Embryonic facial prominence (tissue), 1 donor: ENCODE measurements around the gene OLFM4.

ENCODE experiments used
- DNase-seq: peaks from one replicate; pipeline ENCODE4 v3.0.0-alpha.2; 2016; ENCODE audit errors: extremely low spot score

The OLFM4 gene

DNA sequence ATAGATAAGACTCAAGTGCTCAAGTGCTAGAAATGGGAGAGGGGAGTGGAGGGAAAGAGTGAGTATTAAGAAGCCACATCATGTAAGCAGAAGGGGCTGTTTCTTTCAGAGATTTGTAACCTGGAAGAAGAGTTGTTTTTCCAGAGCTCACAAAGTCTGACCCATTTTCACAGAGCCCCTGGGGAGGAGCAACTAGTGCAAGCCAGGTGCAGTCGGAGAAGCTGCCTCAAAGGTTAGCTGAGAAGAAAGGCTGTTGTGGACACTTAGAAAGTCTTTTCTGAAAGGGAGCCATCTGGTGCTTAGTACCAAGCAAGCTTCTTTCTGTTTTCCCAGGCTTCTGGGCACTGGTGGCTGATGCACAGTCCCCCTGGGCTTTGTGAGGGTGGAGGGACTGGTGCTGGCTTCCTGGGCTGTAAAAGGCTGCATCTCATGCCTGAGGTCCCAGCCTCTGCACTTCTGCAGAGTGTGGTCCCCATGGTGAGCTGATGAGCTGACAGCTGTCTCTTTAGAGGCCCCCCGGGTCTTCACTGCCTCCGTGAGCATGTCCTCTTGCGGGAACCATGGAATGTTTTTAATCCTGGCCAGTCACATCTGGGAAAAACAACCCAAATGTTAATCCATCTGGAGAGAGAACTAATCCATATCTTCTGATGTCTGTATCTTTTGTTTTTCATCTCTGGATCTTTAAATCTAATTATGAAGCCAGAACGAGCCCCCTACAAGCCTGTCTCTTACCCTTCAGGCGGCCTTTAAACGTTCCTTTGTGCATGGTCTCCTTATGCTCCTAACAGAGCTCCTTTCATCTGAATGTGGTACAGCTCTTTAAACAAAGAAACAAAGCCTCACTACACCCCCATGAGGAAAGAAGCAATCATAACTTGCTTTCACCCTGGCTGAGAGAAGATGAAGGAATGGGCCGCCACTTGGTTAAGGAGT is 40.2 kb downstream of the OLFM4 start:
- DNase-seq: peak; percentile 15

DNA sequence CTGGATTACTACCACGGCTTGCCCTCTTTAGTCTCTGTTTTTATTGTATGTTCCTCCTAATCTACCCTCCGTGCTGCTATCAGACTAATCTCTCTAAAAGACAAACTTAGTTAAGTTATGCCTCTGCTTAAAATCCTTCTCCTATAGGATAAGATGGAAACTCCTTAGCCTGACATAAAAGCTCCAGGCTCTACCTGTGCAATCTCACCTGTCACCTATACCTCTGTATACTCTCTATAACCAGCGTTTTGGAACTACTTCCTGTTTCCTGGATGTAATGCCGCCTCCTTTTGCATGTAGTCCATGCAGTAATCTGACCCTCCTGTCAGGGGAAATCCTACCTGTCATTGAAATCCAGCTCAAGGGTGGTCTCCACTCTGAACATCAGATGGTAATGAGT is 41.2 kb downstream of the OLFM4 start:
- DNase-seq: no peak

DNA sequence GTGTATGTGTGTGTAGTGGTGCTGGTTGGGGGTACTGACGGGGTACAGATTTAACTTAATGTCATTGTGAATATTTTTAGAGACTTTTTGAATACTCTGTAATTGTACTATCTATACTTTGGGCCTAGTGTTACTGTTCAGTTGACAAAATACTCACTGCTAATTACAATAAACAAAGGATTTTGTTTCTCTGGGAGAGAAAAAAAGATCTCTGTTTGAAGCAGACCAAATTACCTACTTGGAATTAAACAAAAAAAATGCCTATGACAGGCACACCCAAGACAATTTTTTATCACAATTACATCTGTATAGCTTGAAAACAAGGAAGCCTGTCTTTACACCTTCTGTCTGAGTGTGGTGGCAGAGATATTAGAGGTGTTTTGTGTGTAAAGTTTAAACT is 45.1 kb downstream of the OLFM4 start:
- no peak for DNase-seq

DNA sequence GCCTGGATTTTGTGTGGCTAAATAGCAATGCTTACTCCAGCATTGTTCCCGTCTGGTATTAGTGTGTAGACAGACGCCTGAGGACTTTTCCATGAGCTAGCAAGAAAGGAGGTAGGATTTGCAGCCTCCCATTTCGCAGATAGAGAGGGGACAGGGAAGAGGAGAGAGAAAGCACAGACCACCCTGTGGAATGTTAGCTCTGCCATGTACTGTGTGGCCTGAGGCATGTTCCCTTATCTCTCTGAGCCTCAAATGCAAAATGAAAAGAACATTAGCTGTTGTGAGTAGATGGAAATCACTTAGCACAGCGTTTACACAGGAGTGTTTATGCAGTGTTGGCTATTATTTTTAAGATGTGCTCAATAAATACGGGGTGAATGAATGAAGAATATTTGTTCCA is 45.5 kb downstream of the OLFM4 start:
- no peak for DNase-seq

DNA sequence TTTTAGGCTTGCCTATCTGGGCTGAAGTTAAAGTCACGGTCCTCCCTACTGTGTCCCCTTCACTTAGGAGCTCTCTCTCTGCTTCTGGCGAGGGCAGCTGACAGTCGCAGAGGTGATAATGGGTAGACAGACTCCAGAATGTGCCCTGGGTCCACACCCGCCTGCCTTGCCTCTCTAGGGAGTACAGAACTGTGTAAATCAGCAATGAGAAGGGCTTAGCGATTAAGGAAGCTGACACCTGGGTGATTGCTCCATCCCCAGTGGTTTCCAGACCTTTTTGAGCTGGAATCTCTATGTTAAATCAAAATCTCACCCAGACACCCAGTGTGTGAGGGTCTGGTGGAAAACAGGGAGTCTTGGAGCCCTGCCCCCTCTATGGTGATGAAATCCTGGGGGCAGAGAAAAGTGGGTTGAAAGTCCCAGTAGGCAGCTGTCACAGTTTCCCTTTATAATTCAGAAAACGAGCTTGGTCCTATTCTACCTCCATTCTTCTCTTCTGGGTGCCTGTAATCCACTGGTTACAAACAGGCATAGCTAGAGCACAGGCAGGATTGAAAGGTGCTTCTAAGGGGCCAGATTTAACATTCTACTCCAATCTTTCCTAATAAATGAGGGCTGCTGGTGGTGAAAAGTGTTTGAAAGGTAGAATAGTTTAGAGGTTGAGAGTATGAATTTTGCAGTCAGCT is 46.9 kb downstream of the OLFM4 start:
- DNase-seq: no peak

DNA sequence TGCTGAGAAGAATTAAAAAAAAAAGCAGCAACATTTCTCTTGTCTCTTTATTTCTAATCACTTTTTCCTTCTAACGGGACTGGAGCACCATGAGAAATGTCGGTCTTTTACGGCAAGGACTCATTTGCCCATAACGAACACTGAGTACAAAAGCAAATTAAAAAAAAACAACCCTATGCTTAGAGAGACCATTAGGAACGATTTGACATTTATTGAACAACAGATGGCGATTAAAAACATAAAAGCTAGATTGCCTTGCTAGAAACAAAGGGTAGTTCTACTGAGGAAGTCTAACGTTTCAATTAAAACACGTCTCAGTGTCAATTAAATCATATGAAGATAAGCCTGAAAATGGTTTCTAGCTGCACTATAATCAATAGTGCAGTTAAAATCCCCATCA is 51.1 kb downstream of the OLFM4 start:
- DNase-seq: no peak

DNA sequence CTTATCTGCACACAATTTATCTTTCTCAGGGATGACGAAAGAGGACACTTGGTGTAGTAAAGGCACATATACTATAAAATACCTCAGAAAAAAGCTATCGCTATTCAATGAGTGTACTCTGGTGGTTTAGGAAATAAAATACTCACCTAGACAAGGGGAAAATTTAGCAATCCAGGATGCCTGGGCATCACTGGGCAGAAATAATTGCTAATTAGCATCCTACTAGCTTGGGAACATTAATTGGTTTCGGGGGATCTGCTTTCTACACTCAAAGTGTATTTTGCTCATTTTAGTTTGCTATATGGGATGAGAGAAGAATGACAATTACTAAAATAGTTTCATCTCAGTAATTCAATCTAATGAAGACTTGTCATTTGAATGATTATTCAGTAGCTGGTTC is 60.3 kb downstream of the OLFM4 start:
- no peak for DNase-seq

DNA sequence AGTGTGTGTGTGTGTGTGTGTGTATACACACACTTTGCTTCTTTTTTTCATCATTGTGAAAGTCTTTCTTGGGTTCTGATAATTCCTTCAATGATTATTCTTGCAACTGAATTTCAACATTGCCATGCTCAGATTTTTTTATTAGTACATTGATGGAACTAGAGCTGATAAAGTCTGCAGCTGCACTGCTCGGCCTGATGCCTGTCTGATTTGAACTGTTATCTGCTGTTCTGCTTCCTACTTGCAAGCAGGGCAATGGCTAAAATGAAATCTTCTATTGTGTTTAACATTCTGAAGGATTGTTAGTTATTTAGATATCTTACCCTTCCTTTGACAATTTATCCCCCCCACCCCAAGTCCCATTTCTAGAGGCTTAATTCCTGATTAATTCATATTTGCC is 61.3 kb downstream of the OLFM4 start:
- DNase-seq: no peak

DNA sequence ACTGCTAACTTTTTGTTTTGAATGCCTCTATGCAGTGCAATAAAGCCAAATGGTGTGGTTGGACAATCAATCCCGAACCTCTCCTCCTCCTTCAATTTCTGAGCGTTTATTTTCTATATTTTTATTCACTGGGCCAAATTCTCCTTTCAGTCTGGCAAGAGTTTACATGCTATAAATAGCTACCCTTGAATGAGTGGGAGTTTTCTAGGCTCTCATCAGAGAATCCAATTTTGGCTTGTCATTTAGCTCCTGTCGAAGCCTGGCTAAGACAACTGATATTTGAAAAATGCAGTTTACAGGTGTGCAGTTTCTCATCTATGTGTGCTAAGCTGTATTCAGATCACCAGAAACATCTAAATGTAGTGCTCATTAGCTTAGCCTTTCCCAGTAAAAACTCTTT is 61.8 kb downstream of the OLFM4 start:
- DNase-seq: no peak

DNA sequence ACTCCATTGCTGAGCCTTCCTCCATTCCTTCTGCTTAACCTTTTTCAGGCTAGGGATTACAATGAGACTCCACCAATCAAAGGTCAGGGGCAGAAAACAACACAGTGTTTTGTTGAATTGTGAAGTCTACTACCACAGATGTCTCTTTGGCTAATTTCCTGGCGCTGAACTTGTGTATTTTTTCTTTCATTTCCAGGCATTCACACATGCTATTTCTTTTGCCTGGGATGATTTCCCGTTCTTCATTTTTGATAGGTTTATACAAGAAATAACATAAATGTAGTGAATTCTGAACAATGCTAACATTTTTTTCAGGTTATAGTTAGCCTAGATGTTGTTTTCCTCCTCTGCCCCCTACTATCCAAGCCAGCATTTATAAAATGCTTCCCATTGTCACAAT is 64.3 kb downstream of the OLFM4 start:
- no peak for DNase-seq

DNA sequence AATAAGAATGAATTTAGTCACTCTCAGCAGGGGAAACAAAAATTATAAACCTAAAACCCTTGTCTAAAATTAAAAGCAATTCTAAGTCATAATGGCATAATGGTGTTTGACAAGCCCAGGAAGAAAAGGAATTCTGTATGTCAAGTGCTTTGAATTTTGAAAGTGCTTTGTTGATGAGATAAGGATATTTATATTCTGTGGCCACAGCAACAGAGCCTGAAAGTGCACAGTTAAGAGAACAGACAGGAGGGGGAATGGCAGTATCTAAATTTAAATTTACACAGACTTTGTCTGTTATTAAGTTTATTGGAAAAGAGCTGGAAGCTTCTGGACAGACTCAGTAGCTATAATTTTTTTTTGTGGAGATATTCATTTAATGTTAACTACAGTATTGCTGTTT is 69.8 kb downstream of the OLFM4 start:
- no peak for DNase-seq

DNA sequence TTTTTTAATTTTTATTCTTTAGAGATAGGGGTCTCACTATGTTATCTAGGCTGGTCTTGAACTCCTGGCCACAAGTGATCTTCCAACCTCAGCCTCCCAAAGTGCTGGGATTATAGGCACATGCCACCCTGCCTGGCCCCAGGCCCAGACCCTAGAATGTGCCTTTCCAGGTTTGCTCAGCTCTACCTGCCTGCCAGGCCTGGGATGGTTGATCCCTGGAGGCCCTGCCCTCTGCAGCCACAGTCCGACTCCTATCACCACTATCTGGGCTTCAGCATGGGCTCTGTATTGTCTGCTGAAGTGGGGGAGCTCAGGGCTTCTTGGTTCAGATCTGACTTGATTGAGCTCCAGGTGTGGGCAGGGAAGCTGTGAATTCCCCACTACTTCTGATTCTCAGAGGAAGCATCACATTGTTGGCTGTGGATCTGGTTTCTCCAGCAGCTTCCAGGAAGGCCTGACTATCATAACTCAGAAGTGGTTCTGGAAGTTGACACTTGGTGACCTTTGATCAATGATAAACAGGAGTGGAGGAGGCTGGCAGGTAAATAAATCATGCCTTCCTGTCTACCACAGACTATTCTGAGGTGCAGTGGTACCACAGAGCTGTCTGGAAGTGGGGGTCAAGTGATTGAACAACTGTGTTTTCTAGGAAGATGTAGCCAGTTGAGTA is 71.9 kb downstream of the OLFM4 start:
- no peak for DNase-seq
